H1 (cell line): ENCODE data around the gene BAD. TPM values are rescaled to one million over a fixed set of nuclear protein-coding genes. Genes with fewer than 3 reads are reported as not detected.

Experiments
- ATF3 ChIP-seq: IDR thresholded peaks from 2 replicates; pipeline ENCODE4 v1.6.1; 2011; ENCODE audit warnings: low read depth, mild to moderate bottlenecking, low read length; ENCODE audit not compliant: insufficient read depth
- BCL11A ChIP-seq, 2 experiments: IDR thresholded peaks; one replicate each; pipeline ENCODE4 v1.6.1; 2011; ENCODE audit warnings: low read depth in 2 of 2, low read length in 2 of 2, mild to moderate bottlenecking in 2 of 2
- CEBPB ChIP-seq: IDR thresholded peaks from 2 replicates; pipeline ENCODE4 v1.6.1; 2012; ENCODE audit warnings: low read depth, low read length
- CHD2 ChIP-seq: IDR thresholded peaks from 2 replicates; pipeline ENCODE4 v1.6.1; 2012; ENCODE audit warnings: low read length, improper control_type of control experiment
- CREB1 ChIP-seq: IDR thresholded peaks from 2 replicates; pipeline ENCODE4 v1.6.1; 2012; ENCODE audit warnings: inconsistent platforms
- CTBP2 ChIP-seq: IDR thresholded peaks from 2 replicates; pipeline ENCODE4 v1.7.0; 2011; ENCODE audit warnings: borderline replicate concordance, mild to moderate bottlenecking, moderate library complexity, mixed read lengths, low read length; ENCODE audit not compliant: insufficient read depth, insufficient read length
- EZH2 ChIP-seq: fragments of 200-600 bp; sonication (generic); IDR thresholded peaks from 2 replicates; pipeline ENCODE4 v1.7.1; 2012; ENCODE audit warnings: low read depth, mild to moderate bottlenecking, moderate library complexity, low read length, inconsistent platforms; ENCODE audit not compliant: severe bottlenecking
- GABPA ChIP-seq: IDR thresholded peaks from 2 replicates; pipeline ENCODE4 v1.6.1; 2011; ENCODE audit warnings: mild to moderate bottlenecking, low read length, moderate library complexity, borderline replicate concordance; ENCODE audit not compliant: insufficient read depth
- KDM1A ChIP-seq: fragments of 200-600, 300-600 bp; sonication (generic); IDR thresholded peaks from 2 replicates; pipeline ENCODE4 v1.7.1; 2016; ENCODE audit warnings: mild to moderate bottlenecking, low read length, borderline replicate concordance
- KDM4A ChIP-seq: IDR thresholded peaks from one replicate; pipeline ENCODE4 v1.7.1; 2012; ENCODE audit warnings: low read depth, mild to moderate bottlenecking, moderate library complexity, low read length, inconsistent platforms; ENCODE audit not compliant: severe bottlenecking
- PHF8 ChIP-seq: fragments of 200-600 bp; sonication (generic); conservative IDR thresholded peaks from 2 replicates; pipeline ENCODE4 v1.7.1; 2012; ENCODE audit warnings: low read depth, mild to moderate bottlenecking, inconsistent platforms, low read length, moderate library complexity
- POLR2AphosphoS5 ChIP-seq: IDR thresholded peaks from 2 replicates; pipeline ENCODE4 v1.6.1; 2011; ENCODE audit warnings: low read depth, low read length
- RNF2 ChIP-seq: fragments of 200-900, 300-1000 bp; sonication (generic); IDR thresholded peaks from 2 replicates; pipeline ENCODE4 v1.7.1; 2016; ENCODE audit warnings: borderline replicate concordance, low read depth, mild to moderate bottlenecking, antibody characterized with exemption, low read length; ENCODE audit not compliant: poor library complexity, severe bottlenecking; ENCODE audit errors: missing control alignments
- RXRA ChIP-seq: IDR thresholded peaks from 2 replicates; pipeline ENCODE4 v1.6.1; 2011; ENCODE audit warnings: low read depth, mild to moderate bottlenecking, low read length, moderate library complexity; ENCODE audit not compliant: insufficient read depth
- SP2 ChIP-seq: IDR thresholded peaks from 2 replicates; pipeline ENCODE4 v1.6.1; 2012; ENCODE audit warnings: mild to moderate bottlenecking, low read length, inconsistent platforms
- SRF ChIP-seq: IDR thresholded peaks from 2 replicates; pipeline ENCODE4 v1.6.1; 2011; ENCODE audit warnings: mild to moderate bottlenecking, low read depth, low read length, moderate library complexity
- SUZ12 ChIP-seq: fragments of 200-600 bp; sonication (generic); IDR thresholded peaks from 2 replicates; pipeline ENCODE4 v1.6.1; 2012; ENCODE audit warnings: mild to moderate bottlenecking, inconsistent platforms, low read length, moderate library complexity, mixed read lengths
- TBP ChIP-seq: IDR thresholded peaks from 2 replicates; pipeline ENCODE4 v1.6.1; 2011; ENCODE audit warnings: low read depth, low read length, improper control_type of control experiment
- polyA plus RNA-seq, 7 experiments: library from polyadenylated mRNA; depleted of rRNA in 3 of 7; stranded (reverse) in 5 of 7; unstranded in 2 of 7; fragments of >200 nt in 5 of 7; fragments of 200-250 nt in 2 of 7; gene quantifications; 1 replicate in 5 of 7; 2 replicates in 1 of 7; 4 replicates in 1 of 7; pipeline versions ENCODE4 v1.2.1 to v1.2.3, GENCODE V29; 2011 to 2013; ENCODE audit warnings: missing spikeins in 2 of 7, mixed read lengths in 2 of 7
- total RNA-seq: library from RNA; stranded (reverse); fragmentation: NEBNext Ultra II Directional; extraction: Animal tissue kit (Norgen Biotek cat#: 25700); gene quantifications from 2 replicates; pipeline ENCODE4 v1.2.1, GENCODE V29; 2021
- TF ChIP-seq, protein P1 (sequence below): IDR thresholded peaks from 2 replicates; pipeline ENCODE4 v1.6.1; 2012; ENCODE audit warnings: low read length, inconsistent platforms

BAD gene
- total and polyA plus RNA-seq, 2 of the 8 experiments (the other 6 are each of a cell fraction or from before 2014, with no cell fraction given), result 23.1 to 33.7 TPM

GRCh38 chr11:64291752-64292459 is 7.4 kb upstream of the BAD start (continued):
- TF ChIP-seq CTBP2, result no peak
- no peak for TF ChIP-seq TBP
- no peak for TF ChIP-seq GABPA
- TF ChIP-seq CEBPB, result no peak
- TF ChIP-seq RNF2, result peak; percentile 66
- TF ChIP-seq SRF, result no peak
- TF ChIP-seq, protein P1, sequence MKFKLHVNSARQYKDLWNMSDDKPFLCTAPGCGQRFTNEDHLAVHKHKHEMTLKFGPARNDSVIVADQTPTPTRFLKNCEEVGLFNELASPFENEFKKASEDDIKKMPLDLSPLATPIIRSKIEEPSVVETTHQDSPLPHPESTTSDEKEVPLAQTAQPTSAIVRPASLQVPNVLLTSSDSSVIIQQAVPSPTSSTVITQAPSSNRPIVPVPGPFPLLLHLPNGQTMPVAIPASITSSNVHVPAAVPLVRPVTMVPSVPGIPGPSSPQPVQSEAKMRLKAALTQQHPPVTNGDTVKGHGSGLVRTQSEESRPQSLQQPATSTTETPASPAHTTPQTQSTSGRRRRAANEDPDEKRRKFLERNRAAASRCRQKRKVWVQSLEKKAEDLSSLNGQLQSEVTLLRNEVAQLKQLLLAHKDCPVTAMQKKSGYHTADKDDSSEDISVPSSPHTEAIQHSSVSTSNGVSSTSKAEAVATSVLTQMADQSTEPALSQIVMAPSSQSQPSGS, result no peak
- TF ChIP-seq POLR2AphosphoS5, result no peak
- TF ChIP-seq SP2, result no peak
- peak; percentile 92 for TF ChIP-seq SUZ12
- TF ChIP-seq CHD2, result no peak
- no peak for TF ChIP-seq KDM1A
- TF ChIP-seq ATF3, result no peak
- no peak for TF ChIP-seq BCL11A (IDR thresholded peaks at IDR 0.05; ENCODE audit: low read depth in 2 of 2, low read length in 2 of 2)
- TF ChIP-seq EZH2, result peak; percentile 86
- TF ChIP-seq RXRA, result no peak
- no peak for TF ChIP-seq PHF8
- TF ChIP-seq KDM4A, result peak; percentile 38
- TF ChIP-seq CREB1, result no peak
